Measurements from ENCODE around the gene JPH2. TPM values are rescaled to one million over a fixed set of nuclear protein-coding genes. Genes with fewer than 3 reads are reported as not detected.
"Not testable (repeated sequence)": the region's sequence is repeated elsewhere in the genome, so short reads cannot be mapped to it uniquely, and the experiment has no call there.

Gene JPH2
- polyA plus RNA-seq = 1 to 10 TPM; 4.2 to 4.9 TPM

DNA sequence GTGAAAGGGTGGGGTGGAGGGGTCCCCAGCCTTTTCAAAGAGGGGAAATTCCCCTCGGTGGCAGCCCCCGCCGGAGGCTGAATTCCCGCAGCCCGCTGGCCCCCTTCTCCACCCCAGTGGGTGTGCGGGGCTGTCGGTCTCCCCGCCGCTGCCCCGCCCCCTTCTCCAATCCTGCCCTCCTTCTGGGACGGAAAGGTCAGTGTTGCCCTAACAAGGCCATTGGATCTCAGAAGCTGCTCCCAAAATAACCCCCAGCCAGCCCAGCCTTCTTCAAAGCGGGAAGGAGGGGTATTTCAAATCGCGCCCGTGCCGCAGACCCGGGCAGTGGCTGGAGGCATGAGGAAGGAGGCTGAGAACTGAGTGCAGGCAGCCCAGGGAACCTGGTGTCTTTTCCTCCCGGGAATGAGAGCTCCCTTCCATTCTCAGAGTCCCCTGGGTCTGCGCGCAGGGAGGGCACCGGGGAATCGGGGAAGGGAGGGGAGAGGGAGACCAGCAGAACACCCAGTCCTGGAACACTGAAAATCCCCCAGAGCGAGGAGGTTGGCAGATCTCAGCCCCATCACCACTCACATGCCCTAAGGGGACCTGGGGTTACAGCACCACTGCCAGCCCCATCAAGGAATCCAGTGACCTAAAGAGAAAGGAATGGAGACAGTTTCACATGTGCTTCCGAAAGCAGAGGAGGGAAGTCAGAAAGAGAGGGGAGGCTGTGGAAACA lies at the start of gene JPH2:
TSS of gene JPH2 (minus strand) at position 135 of the 718 bp plus-strand sequence. CDS start 483 bp downstream, outside the sequence.
- Histone ChIP-seq H3K4me3 (ENCODE audit: low read depth in 1 of 2, low read length in 2 of 2) (peak within 1 kb of the TSS; percentile 41 to 52), H3K27ac (ENCODE audit: low read depth in 2 of 2, low read length in 1 of 2) (peak within 1 kb of the TSS; percentile 52 to 78), H3K36me3 (ENCODE audit: control insufficient read depth in 2 of 2, insufficient read depth in 2 of 2, low read length in 1 of 2) (no peaks in the 10 kb centered on the region), H3K9me3 (ENCODE audit: control insufficient read depth in 2 of 2, insufficient read depth in 1 of 2, low read depth in 1 of 2, low read length in 1 of 2) (no peaks in the 10 kb centered on the region), H3K27me3 (ENCODE audit: control insufficient read depth in 1 of 2, insufficient read depth in 2 of 2, low read length in 2 of 2) (peaks cover 0 to 2% of the 10 kb centered on the region in 2 donors), H3K4me1 (ENCODE audit: control insufficient read depth in 2 of 2, insufficient read depth in 2 of 2, low read length in 1 of 2) (peaks cover 0 to 3% of the 10 kb centered on the region in 2 donors)
- WGBS, 2 donors = 2 to 4% methylated on average over 24 of the region's 24 CpGs

GRCh38 chr20:44235702-44236101 lies 48.7 kb upstream of the JPH2 start:
- Histone ChIP-seq H3K36me3 (ENCODE audit: control insufficient read depth in 2 of 2, insufficient read depth in 2 of 2, low read length in 1 of 2) (no peaks in the 10 kb centered on the region), H3K4me3 (ENCODE audit: low read depth in 1 of 2, low read length in 2 of 2) (no peak overlapping the region), H3K27ac (ENCODE audit: low read depth in 2 of 2, low read length in 1 of 2) (no peak overlapping the region), H3K9me3 (ENCODE audit: control insufficient read depth in 2 of 2, insufficient read depth in 1 of 2, low read depth in 1 of 2, low read length in 1 of 2) (no peaks in the 10 kb centered on the region), H3K4me1 (ENCODE audit: control insufficient read depth in 2 of 2, insufficient read depth in 2 of 2, low read length in 1 of 2) (peaks cover 0 to 2% of the 10 kb centered on the region in 2 donors), H3K27me3 (ENCODE audit: control insufficient read depth in 1 of 2, insufficient read depth in 2 of 2, low read length in 2 of 2) (no peaks in the 10 kb centered on the region)
- 95 to 96% methylated on average over 2 of the region's 2 CpGs for WGBS, 2 donors

DNA sequence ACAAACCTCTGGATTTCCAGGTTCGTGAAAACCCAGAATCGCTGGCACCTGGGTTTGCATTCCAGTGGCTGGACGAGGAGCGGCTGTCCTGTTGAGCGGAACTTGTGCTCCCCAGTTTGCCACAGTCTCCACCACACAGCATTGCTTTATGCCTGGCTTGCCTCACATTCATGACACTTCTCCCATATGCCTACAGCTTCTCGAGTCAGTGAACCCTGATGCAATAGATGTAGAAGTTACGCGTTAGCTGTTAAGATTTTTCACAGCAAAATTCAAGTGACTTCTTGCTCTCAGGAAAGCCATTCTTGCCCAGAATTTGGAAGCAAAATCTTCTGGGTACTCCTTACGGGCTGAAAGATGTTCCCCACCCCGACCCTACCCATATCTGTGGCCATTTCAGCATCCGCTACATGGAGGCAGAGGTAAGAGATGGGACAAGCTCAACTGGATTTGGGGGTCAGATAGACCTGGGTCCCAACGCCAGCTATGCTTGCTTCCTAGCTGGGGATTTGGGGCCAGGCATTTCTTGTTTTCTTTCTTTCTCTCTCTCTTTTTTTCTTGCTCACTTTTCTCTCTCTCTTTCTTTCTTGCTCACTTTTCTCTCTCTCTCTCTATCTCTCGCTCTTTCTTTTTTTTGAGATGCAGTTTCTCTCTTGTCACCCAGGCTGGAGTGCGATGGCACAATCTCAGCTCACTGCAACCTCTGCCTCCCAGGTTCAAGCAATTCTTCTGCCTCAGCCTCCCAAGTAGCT lies 47.8 kb upstream of the JPH2 start:
- Histone ChIP-seq H3K4me1 (ENCODE audit: control insufficient read depth in 2 of 2, insufficient read depth in 2 of 2, low read length in 1 of 2) (peaks cover 0 to 2% of the 10 kb centered on the region in 2 donors), H3K27ac (ENCODE audit: low read depth in 2 of 2, low read length in 1 of 2) (no peak overlapping the region)
- WGBS, 2 donors = 89 to 90% methylated on average over 14 of the region's 14 CpGs

GRCh38 chr20:44233436-44234016 lies 46.5 kb upstream of the JPH2 start:
- Histone ChIP-seq H3K9me3 (ENCODE audit: control insufficient read depth in 2 of 2, insufficient read depth in 1 of 2, low read depth in 1 of 2, low read length in 1 of 2) (no peaks in the 10 kb centered on the region), H3K27me3 (ENCODE audit: control insufficient read depth in 1 of 2, insufficient read depth in 2 of 2, low read length in 2 of 2) (no peaks in the 10 kb centered on the region), H3K27ac (ENCODE audit: low read depth in 2 of 2, low read length in 1 of 2) (no peak overlapping the region), H3K4me1 (ENCODE audit: control insufficient read depth in 2 of 2, insufficient read depth in 2 of 2, low read length in 1 of 2) (peaks cover 0 to 2% of the 10 kb centered on the region in 2 donors), H3K36me3 (ENCODE audit: control insufficient read depth in 2 of 2, insufficient read depth in 2 of 2, low read length in 1 of 2) (no peaks in the 10 kb centered on the region), H3K4me3 (ENCODE audit: low read depth in 1 of 2, low read length in 2 of 2) (no peak overlapping the region)
- WGBS, 2 donors = 87 to 92% methylated on average over 6 of the region's 6 CpGs

More for the DNA sequence above, 47.8 kb upstream of the JPH2 start:
- Histone ChIP-seq H3K9me3 (ENCODE audit: control insufficient read depth in 2 of 2, insufficient read depth in 1 of 2, low read depth in 1 of 2, low read length in 1 of 2) (no peaks in the 10 kb centered on the region), H3K36me3 (ENCODE audit: control insufficient read depth in 2 of 2, insufficient read depth in 2 of 2, low read length in 1 of 2) (no peaks in the 10 kb centered on the region), H3K27me3 (ENCODE audit: control insufficient read depth in 1 of 2, insufficient read depth in 2 of 2, low read length in 2 of 2) (no peaks in the 10 kb centered on the region), H3K4me3 (ENCODE audit: low read depth in 1 of 2, low read length in 2 of 2) (no peak overlapping the region)

DNA sequence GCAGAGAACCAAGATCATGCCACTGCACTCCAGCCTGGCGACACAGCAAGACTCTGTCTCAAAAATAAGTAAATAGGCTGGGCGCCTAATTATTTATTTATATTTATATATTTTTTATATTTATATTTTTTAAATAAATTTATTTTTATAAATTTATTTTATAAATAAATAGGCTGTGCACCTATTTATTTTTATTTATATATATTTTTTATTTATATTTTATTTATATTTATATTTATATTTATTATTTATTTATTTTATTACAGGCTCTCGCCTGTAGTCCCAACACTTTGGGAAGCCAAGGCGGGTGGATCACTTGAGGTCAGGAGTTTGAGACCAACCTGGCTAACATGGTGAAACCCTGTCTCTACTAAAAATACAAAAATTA lies 45.5 kb upstream of the JPH2 start:
- not testable (repeated sequence) for H3K36me3 ChIP-seq (ENCODE audit: control insufficient read depth in 2 of 2, insufficient read depth in 2 of 2, low read length in 1 of 2); H3K4me1 ChIP-seq (ENCODE audit: control insufficient read depth in 2 of 2, insufficient read depth in 2 of 2, low read length in 1 of 2); H3K9me3 ChIP-seq (ENCODE audit: control insufficient read depth in 2 of 2, insufficient read depth in 1 of 2, low read depth in 1 of 2, low read length in 1 of 2); H3K27ac ChIP-seq (ENCODE audit: low read depth in 2 of 2, low read length in 1 of 2); H3K27me3 ChIP-seq (ENCODE audit: control insufficient read depth in 1 of 2, insufficient read depth in 2 of 2, low read length in 2 of 2); H3K4me3 ChIP-seq (ENCODE audit: low read depth in 1 of 2, low read length in 2 of 2)
- WGBS, 2 donors = 93 to 97% methylated on average over 4 of the region's 4 CpGs

- Histone ChIP-seq H3K4me3 (ENCODE audit: low read depth in 1 of 2, low read length in 2 of 2) (no peak overlapping the region), H3K36me3 (ENCODE audit: control insufficient read depth in 2 of 2, insufficient read depth in 2 of 2, low read length in 1 of 2) (no peaks in the 10 kb centered on the region), H3K9me3 (ENCODE audit: control insufficient read depth in 2 of 2, insufficient read depth in 1 of 2, low read depth in 1 of 2, low read length in 1 of 2) (no peaks in the 10 kb centered on the region), H3K4me1 (ENCODE audit: control insufficient read depth in 2 of 2, insufficient read depth in 2 of 2, low read length in 1 of 2) (peaks cover 0 to 2% of the 10 kb centered on the region in 2 donors), H3K27ac (ENCODE audit: low read depth in 2 of 2, low read length in 1 of 2) (no peak overlapping the region), H3K27me3 (ENCODE audit: control insufficient read depth in 1 of 2, insufficient read depth in 2 of 2, low read length in 2 of 2) (no peaks in the 10 kb centered on the region)
- WGBS, 2 donors = 78 to 79% methylated on average over 10 of the region's 10 CpGs
Observed at GRCh38 chr20:44231713-44232468, 44.9 kb upstream of the JPH2 start.

DNA sequence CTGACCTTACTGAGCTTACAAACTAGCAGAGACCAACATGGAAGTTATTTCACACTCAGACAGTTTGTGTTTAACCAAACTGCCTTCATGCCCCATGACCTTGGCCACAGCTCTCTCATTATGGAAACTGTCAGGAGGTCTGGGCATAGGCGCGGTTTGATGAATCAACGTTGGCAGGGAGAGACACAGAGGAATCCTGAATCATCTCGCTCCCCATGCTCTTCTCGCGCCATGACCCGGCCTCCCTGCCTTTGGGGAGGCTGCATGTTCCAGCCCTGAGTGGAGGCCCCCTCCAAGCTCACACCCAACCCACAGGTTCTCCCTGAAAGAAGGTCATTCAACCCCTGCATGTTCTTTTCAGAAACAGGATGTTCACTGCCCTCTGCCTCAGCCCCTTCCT lies 44.2 kb upstream of the JPH2 start:
- Histone ChIP-seq H3K27me3 (ENCODE audit: control insufficient read depth in 1 of 2, insufficient read depth in 2 of 2, low read length in 2 of 2) (no peaks in the 10 kb centered on the region), H3K9me3 (ENCODE audit: control insufficient read depth in 2 of 2, insufficient read depth in 1 of 2, low read depth in 1 of 2, low read length in 1 of 2) (no peaks in the 10 kb centered on the region), H3K4me1 (ENCODE audit: control insufficient read depth in 2 of 2, insufficient read depth in 2 of 2, low read length in 1 of 2) (peaks cover 0 to 2% of the 10 kb centered on the region in 2 donors), H3K36me3 (ENCODE audit: control insufficient read depth in 2 of 2, insufficient read depth in 2 of 2, low read length in 1 of 2) (no peaks in the 10 kb centered on the region), H3K4me3 (ENCODE audit: low read depth in 1 of 2, low read length in 2 of 2) (no peak overlapping the region), H3K27ac (ENCODE audit: low read depth in 2 of 2, low read length in 1 of 2) (no peak overlapping the region)
- WGBS, 2 donors = 73 to 79% methylated on average over 7 of the region's 7 CpGs

GRCh38 chr20:44228465-44229258 lies 41.7 kb upstream of the JPH2 start:
- Histone ChIP-seq H3K36me3 (ENCODE audit: control insufficient read depth in 2 of 2, insufficient read depth in 2 of 2, low read length in 1 of 2) (no peaks in the 10 kb centered on the region), H3K27ac (ENCODE audit: low read depth in 2 of 2, low read length in 1 of 2) (no peak overlapping the region), H3K27me3 (ENCODE audit: control insufficient read depth in 1 of 2, insufficient read depth in 2 of 2, low read length in 2 of 2) (no peaks in the 10 kb centered on the region), H3K4me1 (ENCODE audit: control insufficient read depth in 2 of 2, insufficient read depth in 2 of 2, low read length in 1 of 2) (peaks cover 0 to 2% of the 10 kb centered on the region in 2 donors), H3K4me3 (ENCODE audit: low read depth in 1 of 2, low read length in 2 of 2) (no peak overlapping the region), H3K9me3 (ENCODE audit: control insufficient read depth in 2 of 2, insufficient read depth in 1 of 2, low read depth in 1 of 2, low read length in 1 of 2) (no peaks in the 10 kb centered on the region)
- WGBS, 2 donors = 59 to 68% methylated on average over 17 of the region's 17 CpGs

All from esophagus (tissue), 2 donors.